Cardiac muscle cell (in vitro differentiated cells and primary cell): ENCODE results near the gene GLYATL3. TPM values are rescaled to one million over a fixed set of nuclear protein-coding genes. Genes with fewer than 3 reads are reported as not detected.

Source experiments
- DNase-seq, 2 donors: peaks; one replicate each; pipeline versions ENCODE4 v3.0.0 to v3.0.0-alpha.2; 2010 to 2017; ENCODE audit warnings: low read depth in 1 of 2, low spot score in 1 of 2
- H3K27ac ChIP-seq: fragments of 200-600 bp; sonication (generic); 2 replicates; pipeline ENCODE4 v1.5.1; 2016
- H3K27me3 ChIP-seq: fragments of 200-600 bp; sonication (generic); 2 replicates; pipeline ENCODE4 v1.6.0; 2016; ENCODE audit warnings: control low read depth
- H3K36me3 ChIP-seq: fragments of 200-600 bp; sonication (generic); 2 replicates; pipeline ENCODE4 v1.5.1; 2016; ENCODE audit warnings: control low read depth
- H3K4me1 ChIP-seq: fragments of 200-600 bp; sonication (generic); 2 replicates; pipeline ENCODE4 v1.8.1; 2017; ENCODE audit warnings: low read depth, mild to moderate bottlenecking, mixed run types
- H3K4me3 ChIP-seq: fragments of 200-600 bp; sonication (generic); 2 replicates; pipeline ENCODE4 v1.5.1; 2016; ENCODE audit warnings: mild to moderate bottlenecking
- H3K9me3 ChIP-seq: fragments of 200-600 bp; sonication (generic); 2 replicates; pipeline ENCODE4 v1.5.1; 2017; ENCODE audit warnings: low read depth, mild to moderate bottlenecking, control low read depth
- CTCF ChIP-seq: IDR thresholded peaks from 2 replicates; pipeline ENCODE4 v1.5.1; 2012; ENCODE audit warnings: low read depth, mild to moderate bottlenecking, low read length
- polyA plus RNA-seq: library from polyadenylated mRNA; unstranded; fragments of >200 nt; fragmentation: Nextera tagmentation; extraction: Ambion mirVana; gene quantifications from 2 replicates; pipeline ENCODE4 v1.2.1, GENCODE V29; 2016
- total RNA-seq: library from RNA; depleted of rRNA; stranded (reverse); fragments of >200 nt; gene quantifications from 2 replicates; pipeline ENCODE4 v1.2.3, GENCODE V29; 2016

The GLYATL3 gene
- total and polyA plus RNA-seq, 2 experiments from 2014 or later, result not detected

DNA sequence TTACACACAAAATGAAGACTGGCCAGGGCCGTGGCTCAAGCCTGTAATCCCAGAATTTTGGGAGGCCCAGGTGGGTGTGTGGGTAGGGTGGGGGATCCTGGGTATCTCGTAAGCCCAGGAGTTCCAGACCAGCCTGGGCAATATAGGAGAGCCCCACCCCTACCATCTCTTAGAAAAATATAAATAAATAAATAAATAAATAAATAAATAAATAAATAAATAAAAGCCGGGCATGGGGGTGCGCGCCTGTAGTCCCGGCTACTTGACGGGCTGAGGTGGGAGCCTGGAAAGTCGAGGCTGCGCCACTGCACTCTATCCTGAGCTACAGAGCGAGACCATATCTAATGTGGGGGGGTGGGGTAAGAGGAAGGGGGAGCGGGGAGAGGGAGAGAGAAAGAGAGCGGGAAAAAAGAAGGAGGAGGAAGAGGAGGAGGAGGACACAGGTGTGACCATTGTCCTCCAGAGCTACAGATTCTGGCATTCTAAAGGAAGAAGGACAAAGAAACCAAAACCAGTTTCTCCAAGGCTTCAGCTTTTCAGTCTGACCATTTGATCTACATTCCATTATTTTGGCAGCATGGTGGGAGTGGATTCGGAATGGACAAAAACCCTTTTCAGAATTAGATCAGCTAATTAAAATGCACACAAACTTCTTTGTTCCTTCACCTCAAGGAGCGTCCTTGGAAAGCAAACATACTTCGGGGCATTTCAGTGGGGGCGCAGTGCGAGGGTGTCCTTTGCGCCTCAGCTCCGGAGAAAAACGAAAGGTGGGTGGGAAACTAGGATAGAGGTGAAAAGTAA lies 50.2 kb downstream of the GLYATL3 start:
- no peaks in the 10 kb centered on the region for H3K9me3 ChIP-seq
- no peak for TF ChIP-seq CTCF
- peaks cover 13% of the 10 kb centered on the region for H3K4me1 ChIP-seq
- H3K4me3 ChIP-seq, result peak overlapping the region; percentile 22
- H3K27me3 ChIP-seq, result peaks cover 58% of the 10 kb centered on the region
- H3K36me3 ChIP-seq, result no peaks in the 10 kb centered on the region
- no peak for DNase-seq
- H3K27ac ChIP-seq, result no peak overlapping the region

DNA sequence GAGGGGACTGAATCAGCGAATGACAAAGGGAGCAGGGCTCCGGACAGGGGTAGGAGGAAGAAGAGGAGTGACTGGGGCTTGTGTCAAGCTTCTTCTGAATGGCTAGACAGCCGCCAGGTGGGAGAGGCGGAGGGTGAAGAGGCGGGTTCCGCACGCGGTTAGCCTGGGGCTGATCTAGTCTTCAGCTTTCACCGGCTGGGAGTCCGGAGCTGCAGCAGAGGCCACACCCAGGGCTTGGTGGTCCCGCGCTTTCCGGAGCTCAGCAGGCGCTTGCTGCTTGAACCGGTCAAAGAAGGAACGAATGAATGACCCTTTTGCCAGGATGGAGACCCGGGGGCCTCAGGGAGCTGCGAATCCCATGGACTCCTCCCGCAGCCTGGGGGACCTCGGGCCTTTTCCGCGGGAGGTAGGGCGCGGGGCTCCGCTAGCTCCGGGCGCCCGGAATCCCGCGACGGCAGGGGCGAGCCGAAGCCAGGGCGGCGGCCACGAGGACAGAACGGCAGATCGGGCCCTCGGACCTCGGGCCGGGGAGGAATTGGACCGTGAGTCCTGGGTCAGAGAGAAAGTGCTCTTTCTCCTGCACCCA lies 50.9 kb downstream of the GLYATL3 start, which contains the start of gene C6orf141:
TSS of gene C6orf141 (plus strand) at position 177 of the 586 bp plus-strand sequence. CDS start at position 302, 125 bp downstream.
- Histone ChIP-seq H3K36me3 (no peaks in the 10 kb centered on the region), H3K4me1 (peaks cover 13% of the 10 kb centered on the region), H3K9me3 (no peaks in the 10 kb centered on the region), H3K4me3 (peak within 1 kb of the TSS; percentile 22), H3K27ac (no peak within 1 kb of the TSS), H3K27me3 (peaks cover 58% of the 10 kb centered on the region)
- no peak for TF ChIP-seq CTCF
- DNase-seq, result peak; percentile 34 to 37

GRCh38 chr6:49551078-49551865 lies 51.5 kb downstream of the GLYATL3 start:
- no peak for TF ChIP-seq CTCF
- DNase-seq, result peak in 1 of 2 donors; percentile 36
- Histone ChIP-seq H3K4me1 (peaks cover 13% of the 10 kb centered on the region), H3K36me3 (no peaks in the 10 kb centered on the region), H3K4me3 (peak overlapping the region; percentile 22), H3K9me3 (no peaks in the 10 kb centered on the region), H3K27ac (no peak overlapping the region), H3K27me3 (peaks cover 58% of the 10 kb centered on the region)

- Histone ChIP-seq H3K4me3 (peak overlapping the region; percentile 22), H3K4me1 (peaks cover 13% of the 10 kb centered on the region), H3K27ac (no peak overlapping the region), H3K9me3 (no peaks in the 10 kb centered on the region), H3K27me3 (peaks cover 58% of the 10 kb centered on the region), H3K36me3 (no peaks in the 10 kb centered on the region)
- TF ChIP-seq CTCF, result no peak
- DNase-seq, result no peak
Observed at GRCh38 chr6:49551866-49552129, 52.1 kb downstream of the GLYATL3 start.

- no peak for DNase-seq
- Histone ChIP-seq H3K4me1 (peaks cover 13% of the 10 kb centered on the region), H3K9me3 (no peaks in the 10 kb centered on the region), H3K36me3 (no peaks in the 10 kb centered on the region), H3K4me3 (no peak overlapping the region), H3K27me3 (peaks cover 51% of the 10 kb centered on the region), H3K27ac (no peak overlapping the region)
- no peak for TF ChIP-seq CTCF
Observed at GRCh38 chr6:49552596-49552995, 52.9 kb downstream of the GLYATL3 start.
